ENCODE data around the gene LEF1.

- no peak for TF ChIP-seq POLR2AphosphoS5 (IDR thresholded peaks at IDR 0.05; ENCODE audit: low read depth, low read length)
- no peak for TF ChIP-seq SIN3A (IDR thresholded peaks at IDR 0.05; ENCODE audit: borderline replicate concordance, insufficient read depth, low read length)
- TF ChIP-seq REST (IDR thresholded peaks at IDR 0.05; ENCODE audit: insufficient read depth in 1 of 2, low read depth in 2 of 2, low read length in 2 of 2), result no peak
Observed at GRCh38 chr4:108213723-108214122, 45.0 kb upstream of the LEF1 start.

Measured in PFSK-1 (cell line).